ENCODE results near the gene UNC45A. TPM values are rescaled to one million over a fixed set of nuclear protein-coding genes. Genes with fewer than 3 reads are reported as not detected.
"Not testable (repeated sequence)": the region's sequence is repeated elsewhere in the genome, so short reads cannot be mapped to it uniquely, and the experiment has no call there.

Gene UNC45A
- total and polyA plus RNA-seq, 5 experiments from 2014 or later = 53.4 to 73.7 (median 57.9) TPM

DNA sequence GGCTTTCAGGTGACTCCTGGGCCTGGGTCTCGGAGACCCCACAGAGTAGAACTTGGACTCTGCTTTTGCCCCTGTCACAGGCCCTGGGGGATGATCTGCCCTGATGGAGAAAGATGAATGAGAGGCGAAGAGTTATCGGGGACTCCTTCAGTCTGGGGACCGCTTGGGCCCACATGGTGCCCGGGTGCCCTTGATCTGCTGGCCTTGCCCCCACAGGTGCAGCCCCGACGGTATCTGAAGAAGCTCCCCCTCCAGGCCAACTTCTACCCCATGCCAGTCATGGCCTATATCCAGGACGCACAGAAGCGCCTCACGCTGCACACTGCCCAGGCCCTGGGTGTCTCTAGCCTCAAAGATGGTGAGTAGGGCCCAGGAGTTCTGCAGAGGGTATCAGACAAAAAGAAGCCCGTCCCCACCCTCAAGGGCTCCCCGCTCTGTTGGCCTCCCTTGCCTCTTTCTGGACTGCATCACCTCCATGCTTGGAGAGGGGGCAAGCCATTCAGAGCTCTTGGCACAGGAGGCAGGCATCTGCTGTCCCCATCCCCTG, 21.6 kb upstream of the UNC45A start:
- no peaks in the 10 kb centered on the region for H3K27me3 Mint-ChIP-seq
- no peak overlapping the region for H3K4me3 Mint-ChIP-seq
- peaks cover 0 to 8% (median 2%) of the 10 kb centered on the region in 4 donors for H3K4me1 Mint-ChIP-seq
- no peak overlapping the region for H3K27ac Mint-ChIP-seq
- peak in 1 of 10 donors; percentile 62 for DNase-seq
- POLR2A ChIA-PET = interaction anchor here (1.0 to 1.3 kb wide), 4 partner anchors 8 to 18 kb away, joined by 3 to 6 read pairs (median 4); partner anchors contain the start of genes HDDC3 and MAN2A2
- no peak for ATAC-seq
- peaks cover 0 to 94% (median 16%) of the 10 kb centered on the region in 3 donors for H3K36me3 Mint-ChIP-seq
- H3K9me3 Mint-ChIP-seq = no peaks in the 10 kb centered on the region

DNA sequence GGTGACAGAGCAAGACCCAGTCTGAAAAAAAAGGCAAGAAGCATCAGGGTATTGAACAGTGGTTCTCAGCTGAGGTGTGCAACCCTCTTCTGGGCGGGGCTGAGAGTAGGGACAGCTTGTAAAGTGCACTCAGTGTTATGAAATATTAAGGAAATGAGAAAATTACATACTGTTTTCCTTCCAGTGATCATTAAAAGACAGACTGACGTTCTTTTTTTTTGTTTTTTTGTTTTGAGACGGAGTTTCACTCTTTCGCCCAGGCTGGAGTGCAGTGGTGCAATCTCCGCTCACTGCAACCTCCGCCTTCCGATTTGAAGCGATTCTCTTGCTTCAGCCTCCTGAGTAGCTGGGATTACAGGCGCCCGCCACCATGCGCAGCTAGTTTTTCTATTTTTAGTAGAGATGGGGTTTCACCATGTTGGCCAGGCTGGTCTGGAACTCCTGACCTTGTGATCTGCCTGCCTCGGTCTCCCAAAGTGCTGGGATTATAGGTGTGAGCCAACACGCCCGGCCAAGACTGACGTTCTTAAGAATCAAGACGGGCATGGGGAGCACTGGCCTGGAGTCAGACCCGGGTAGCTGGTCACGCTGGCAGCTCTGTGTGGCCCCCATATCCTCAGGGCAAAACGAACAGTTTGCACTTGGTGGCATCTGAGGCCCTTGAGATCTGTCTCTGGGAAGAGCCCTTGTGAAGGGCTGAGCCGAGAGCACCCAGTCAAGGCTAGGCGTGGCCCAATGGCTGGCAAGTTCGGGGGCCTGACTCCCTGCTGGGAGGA, 20.6 kb upstream of the UNC45A start:
- peaks cover 0 to 8% (median 2%) of the 10 kb centered on the region in 4 donors for H3K4me1 Mint-ChIP-seq
- ATAC-seq = no peak
- no peaks in the 10 kb centered on the region for H3K27me3 Mint-ChIP-seq
- DNase-seq = no peak
- no peak overlapping the region for H3K4me3 Mint-ChIP-seq
- H3K36me3 Mint-ChIP-seq = peaks cover 0 to 92% (median 22%) of the 10 kb centered on the region in 3 donors
- H3K9me3 Mint-ChIP-seq = no peaks in the 10 kb centered on the region
- POLR2A ChIA-PET = interaction anchor here (0.6 to 1.3 kb wide), 5 partner anchors 9 to 463 kb away, joined by 3 to 6 read pairs (median 4); partner anchors contain the start of genes HDDC3 and MAN2A2
- H3K27ac Mint-ChIP-seq = no peak overlapping the region

DNA sequence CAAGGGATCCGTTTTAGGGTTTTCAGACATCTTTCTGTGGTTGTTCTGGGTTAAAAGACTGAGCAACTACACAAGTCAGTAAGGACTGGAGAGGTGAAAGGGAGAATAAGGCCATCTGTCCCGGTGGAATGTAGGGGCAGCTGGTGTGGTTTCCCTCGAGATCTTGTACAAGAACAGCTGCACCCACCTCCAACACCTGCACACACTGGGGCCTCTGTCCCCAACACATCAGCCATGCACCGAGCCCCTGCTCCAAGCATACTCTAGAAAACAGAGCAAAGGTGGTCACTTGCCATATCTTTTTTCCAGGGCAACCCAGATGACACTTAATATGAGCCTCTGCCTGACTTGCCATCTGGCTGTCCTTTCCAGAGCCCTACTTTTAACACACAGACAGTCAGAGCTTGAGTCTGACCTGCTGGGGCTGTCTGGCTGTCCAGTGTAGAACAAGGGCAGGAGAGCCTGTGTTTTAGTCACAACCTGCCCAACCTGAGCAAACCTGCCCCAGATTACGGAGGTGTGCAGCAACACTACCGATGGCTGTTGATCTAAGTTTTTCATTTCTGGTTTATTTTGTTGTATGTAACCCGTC, 19.8 kb upstream of the UNC45A start:
- Mint-ChIP-seq H3K36me3 (peaks cover 0 to 92% (median 29%) of the 10 kb centered on the region in 3 donors), H3K4me3 (no peak overlapping the region), H3K27ac (peak overlapping the region in 2 of 10 donors; percentile 17 to 48), H3K27me3 (no peaks in the 10 kb centered on the region), H3K9me3 (no peaks in the 10 kb centered on the region), H3K4me1 (peaks cover 0 to 8% (median 2%) of the 10 kb centered on the region in 4 donors)
- POLR2A ChIA-PET = interaction anchor here (0.6 kb wide), 1 partner anchor 463 kb away, joined by 6 read pairs; no protein-coding TSS in a partner anchor
- no peak for ATAC-seq
- DNase-seq = no peak

DNA sequence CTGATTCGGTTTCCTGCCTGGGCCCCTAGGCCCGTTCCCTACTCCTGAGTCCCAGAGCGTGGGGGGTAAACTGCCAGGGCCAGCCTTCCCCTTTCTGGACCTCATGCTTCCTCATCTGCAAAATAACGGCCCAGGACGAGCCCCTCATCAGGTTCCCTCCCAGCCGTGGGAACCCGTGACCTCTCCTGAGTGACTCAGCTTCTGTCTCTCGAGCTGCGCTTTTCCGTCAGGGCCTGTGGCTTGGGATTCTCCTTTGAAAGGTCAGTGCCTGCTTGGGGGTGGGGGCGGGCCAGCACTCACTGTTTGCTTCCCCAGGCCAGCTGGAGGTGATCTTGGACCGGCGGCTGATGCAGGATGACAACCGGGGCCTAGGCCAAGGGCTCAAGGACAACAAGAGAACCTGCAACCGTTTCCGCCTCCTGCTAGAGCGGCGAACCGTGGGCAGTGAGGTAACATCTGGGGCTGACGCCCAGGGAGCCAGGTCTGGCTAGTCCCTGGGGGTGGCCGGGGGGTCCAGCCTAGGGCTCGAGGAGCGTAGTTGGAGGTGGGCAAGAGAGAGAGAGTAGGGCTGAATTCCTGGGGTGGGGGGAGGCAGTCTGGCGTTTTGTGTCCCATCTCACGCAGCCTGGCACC, 19.2 kb upstream of the UNC45A start:
- POLR2A ChIA-PET = no interaction called here
- Mint-ChIP-seq H3K36me3 (peaks cover 0 to 93% (median 29%) of the 10 kb centered on the region in 3 donors), H3K27ac (no peak overlapping the region), H3K9me3 (no peaks in the 10 kb centered on the region), H3K27me3 (no peaks in the 10 kb centered on the region), H3K4me1 (peaks cover 0 to 8% (median 2%) of the 10 kb centered on the region in 4 donors), H3K4me3 (no peak overlapping the region)
- DNase-seq (no peak), ATAC-seq (no peak)

DNA sequence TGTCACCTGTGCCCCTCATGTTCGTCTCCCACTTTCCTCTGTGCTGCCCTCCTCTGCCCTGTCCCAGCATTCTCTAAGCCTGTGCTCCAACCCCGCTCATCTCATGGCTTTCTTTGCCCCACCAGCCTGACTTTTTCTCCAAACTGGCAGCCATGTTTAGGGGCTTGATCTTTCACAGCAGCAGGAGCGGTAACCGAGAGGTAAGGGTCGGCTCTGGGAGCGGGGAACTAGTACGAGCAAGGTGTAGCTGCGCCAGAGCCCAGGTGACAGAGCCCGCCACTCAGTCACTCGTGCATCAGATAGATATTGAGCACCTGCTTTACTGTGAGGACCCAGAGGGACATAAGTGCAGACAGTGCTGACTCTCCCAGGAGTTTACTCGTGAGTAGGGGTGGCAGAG, 18.6 kb upstream of the UNC45A start:
- Mint-ChIP-seq H3K4me1 (peaks cover 0 to 8% (median 3%) of the 10 kb centered on the region in 4 donors), H3K4me3 (peak overlapping the region in 1 of 10 donors; percentile 31), H3K36me3 (peaks cover 0 to 93% (median 31%) of the 10 kb centered on the region in 3 donors), H3K27me3 (no peaks in the 10 kb centered on the region), H3K9me3 (no peaks in the 10 kb centered on the region), H3K27ac (peak overlapping the region in 2 of 10 donors; percentile 41 to 78)
- ATAC-seq = no peak
- DNase-seq = no peak
- POLR2A ChIA-PET = no interaction called here

DNA sequence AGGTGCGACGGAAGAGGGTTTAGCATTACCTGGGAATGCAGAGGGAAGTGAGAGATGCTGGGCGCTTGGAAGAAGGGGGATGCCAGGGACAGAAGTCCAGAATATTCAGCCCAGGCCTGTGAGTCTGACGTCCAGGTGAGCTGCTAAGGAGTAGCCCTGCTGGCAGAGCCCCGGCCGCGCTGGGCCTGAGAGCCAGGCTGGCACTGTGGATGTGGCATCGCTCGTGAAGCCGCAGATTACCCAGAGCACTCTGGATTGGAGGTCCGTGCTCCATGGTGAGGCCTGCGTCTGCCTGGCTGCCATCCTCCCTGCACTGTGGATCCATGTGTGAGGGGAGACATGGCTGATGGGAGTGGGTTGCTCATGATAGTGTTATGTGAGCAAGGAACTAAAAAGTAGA, 17.5 kb upstream of the UNC45A start:
- peaks cover 0 to 92% (median 31%) of the 10 kb centered on the region in 3 donors for H3K36me3 Mint-ChIP-seq
- peaks cover 0 to 8% (median 3%) of the 10 kb centered on the region in 4 donors for H3K4me1 Mint-ChIP-seq
- H3K27me3 Mint-ChIP-seq = no peaks in the 10 kb centered on the region
- H3K4me3 Mint-ChIP-seq = no peak overlapping the region
- ATAC-seq (no peak), DNase-seq (no peak)
- no peaks in the 10 kb centered on the region for H3K9me3 Mint-ChIP-seq
- POLR2A ChIA-PET = interaction anchor here (0.5 to 0.6 kb wide), 2 partner anchors 139 to 264 kb away, joined by 3 to 4 read pairs; no protein-coding TSS in a partner anchor
- H3K27ac Mint-ChIP-seq = peak overlapping the region in 1 of 10 donors; percentile 78

DNA sequence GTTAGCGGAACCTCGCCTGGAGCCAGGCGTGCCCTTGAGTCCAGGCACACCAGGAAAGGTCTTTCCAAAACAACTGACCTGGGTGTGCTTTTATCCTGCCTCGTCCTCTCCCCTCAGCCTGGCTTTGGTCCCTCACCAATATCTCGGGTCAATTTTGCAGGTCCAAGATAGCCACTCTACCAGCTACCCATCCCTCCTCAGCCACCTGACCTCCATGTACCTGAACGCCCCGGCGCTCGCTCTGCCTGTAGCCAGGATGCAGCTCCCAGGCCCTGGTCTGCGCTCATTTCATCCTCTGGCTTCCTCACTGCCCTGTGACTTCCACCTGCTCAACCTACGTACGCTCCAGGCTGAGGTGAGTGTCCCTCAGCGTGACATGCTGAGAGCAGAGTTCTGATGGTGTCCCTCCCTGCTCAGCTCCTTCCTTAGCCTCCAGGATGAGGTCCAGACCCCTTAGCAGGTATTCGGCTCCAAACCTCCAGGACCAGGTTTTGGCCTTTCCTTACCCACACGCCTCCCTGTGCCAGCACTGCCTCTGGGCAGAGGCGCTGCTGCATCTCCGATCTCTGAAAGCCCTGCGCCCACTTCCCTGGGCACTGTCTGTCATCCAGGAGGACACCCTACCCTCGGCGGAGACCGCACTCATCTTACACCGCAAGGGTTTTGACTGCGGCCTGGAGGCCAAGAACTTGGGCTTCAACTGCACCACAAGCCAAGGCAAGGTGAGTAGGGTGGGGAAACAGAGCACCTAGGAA, 16.9 kb upstream of the UNC45A start:
- POLR2A ChIA-PET = interaction anchor here (1.2 to 1.3 kb wide), 2 partner anchors 13 to 16 kb away, joined by 3 to 4 read pairs; partner anchors contain the start of gene UNC45A
- ATAC-seq = no peak
- H3K27me3 Mint-ChIP-seq = no peaks in the 10 kb centered on the region
- peaks cover 0 to 8% (median 3%) of the 10 kb centered on the region in 4 donors for H3K4me1 Mint-ChIP-seq
- H3K36me3 Mint-ChIP-seq = peaks cover 0 to 85% (median 25%) of the 10 kb centered on the region in 3 donors
- peak overlapping the region in 2 of 10 donors; percentile 49 to 87 for H3K27ac Mint-ChIP-seq
- no peaks in the 10 kb centered on the region for H3K9me3 Mint-ChIP-seq
- no peak for DNase-seq
- H3K4me3 Mint-ChIP-seq = no peak overlapping the region

- no peak overlapping the region for H3K4me3 Mint-ChIP-seq
- peak overlapping the region in 1 of 10 donors; percentile 12 for H3K27ac Mint-ChIP-seq
- DNase-seq (no peak), ATAC-seq (no peak)
- POLR2A ChIA-PET = interaction anchor here (1.2 to 1.3 kb wide), 2 partner anchors 13 to 16 kb away, joined by 3 to 4 read pairs; partner anchors contain the start of gene UNC45A
- H3K27me3 Mint-ChIP-seq = no peaks in the 10 kb centered on the region
- peaks cover 0 to 8% (median 3%) of the 10 kb centered on the region in 4 donors for H3K4me1 Mint-ChIP-seq
- no peaks in the 10 kb centered on the region for H3K9me3 Mint-ChIP-seq
- peaks cover 0 to 79% (median 22%) of the 10 kb centered on the region in 3 donors for H3K36me3 Mint-ChIP-seq
These were observed 16.2 kb upstream of the UNC45A start for GRCh38 chr15:90918835-90919234.

- DNase-seq (no peak), ATAC-seq (no peak)
- H3K4me1 Mint-ChIP-seq = peaks cover 0 to 6% (median under 1%) of the 10 kb centered on the region in 4 donors
- no peak overlapping the region for H3K4me3 Mint-ChIP-seq
- H3K36me3 Mint-ChIP-seq = peaks cover 0 to 50% (median 22%) of the 10 kb centered on the region in 3 donors
- H3K27ac Mint-ChIP-seq = no peak overlapping the region
- POLR2A ChIA-PET = no interaction called here
- H3K9me3 Mint-ChIP-seq = no peaks in the 10 kb centered on the region
- H3K27me3 Mint-ChIP-seq = no peaks in the 10 kb centered on the region
These were observed 13.2 kb upstream of the UNC45A start for GRCh38 chr15:90921887-90922286.

GRCh38 chr15:90922712-90923322, 12.3 kb upstream of the UNC45A start:
- not testable (repeated sequence) for H3K27me3 Mint-ChIP-seq, H3K4me3 Mint-ChIP-seq, H3K9me3 Mint-ChIP-seq, DNase-seq, ATAC-seq, H3K27ac Mint-ChIP-seq, H3K4me1 Mint-ChIP-seq
- POLR2A ChIA-PET = interaction anchor here (0.8 kb wide), 1 partner anchor 9 kb away, joined by 3 read pairs; no protein-coding TSS in a partner anchor
- peaks cover 0 to 41% (median 20%) of the 10 kb centered on the region in 3 donors for H3K36me3 Mint-ChIP-seq

GRCh38 chr15:90924375-90924774, 10.7 kb upstream of the UNC45A start:
- peaks cover 0 to 9% (median 6%) of the 10 kb centered on the region in 4 donors for H3K4me1 Mint-ChIP-seq
- H3K36me3 Mint-ChIP-seq = peaks cover 0 to 28% (median 10%) of the 10 kb centered on the region in 3 donors
- no peak overlapping the region for H3K27ac Mint-ChIP-seq
- POLR2A ChIA-PET = interaction anchor here (0.6 to 1.2 kb wide), 2 partner anchors 20 to 668 kb away, joined by 4 read pairs; no protein-coding TSS in a partner anchor
- H3K4me3 Mint-ChIP-seq = no peak overlapping the region
- DNase-seq (no peak), ATAC-seq (no peak)
- H3K27me3 Mint-ChIP-seq = no peaks in the 10 kb centered on the region
- H3K9me3 Mint-ChIP-seq = no peaks in the 10 kb centered on the region
